Measurements from ENCODE around the gene MARK3. TPM values are rescaled to one million over a fixed set of nuclear protein-coding genes. Genes with fewer than 3 reads are reported as not detected.

MARK3 gene
- total and polyA plus RNA-seq, 10 of the 15 experiments (the other 5 are each of a cell fraction or from before 2014, with no cell fraction given) = 10.7 to 75.1 (median 41.4) TPM

GRCh38 chr14:103427485-103428443 is 42.5 kb downstream of the MARK3 start:
- H3K9me3 ChIP-seq (replicated peaks; ENCODE audit: control insufficient read depth, insufficient read depth, low read length) = no peaks in the 10 kb centered on the region
- no TSS peak for BruUV-seq (replicated peaks)
- peaks cover 25% of the 10 kb centered on the region for H3K79me2 ChIP-seq (ENCODE audit: control insufficient read depth, insufficient read depth, low read length)
- ChIA-PET SMC1A (ENCODE audit: uncharacterized antibody, unreplicated experiment) (interaction anchor here (0.9 to 2.4 kb wide), 6 partner anchors 11 to 72 kb away, joined by 3 to 20 read pairs (median 4); no protein-coding TSS in a partner anchor), RAD21 (ENCODE audit: unreplicated experiment) (interaction anchor here (1.3 to 1.5 kb wide), 2 partner anchors 11 to 37 kb away, joined by 4 read pairs; no protein-coding TSS in a partner anchor), CTCF (interaction anchor here (1.2 to 2.5 kb wide), 4 partner anchors 10 to 37 kb away, joined by 3 to 9 read pairs (median 6); no protein-coding TSS in a partner anchor), POLR2A (interaction anchor here (0.9 to 1.4 kb wide), 3 partner anchors 10 to 37 kb away, joined by 3 to 7 read pairs (median 6); no protein-coding TSS in a partner anchor)
- peaks cover 11% of the 10 kb centered on the region for H3K4me1 ChIP-seq (ENCODE audit: control insufficient read depth, insufficient read depth, low read length)
- no peak overlapping the region; the same call in 1 of the 2 replicates for H2AFZ ChIP-seq (ENCODE audit: control insufficient read depth, low read depth, low read length)
- 33% methylated on average over 3 of the region's 3 CpGs for WGBS (ENCODE audit: insufficient coverage, insufficient replicate concordance, low lambda C conversion rate, missing lambda C conversion rate)
- FAIRE-seq = no peak
- in situ Hi-C loops (cut with MboI) (no loop called here), intact Hi-C loops (cut with micrococcal nuclease; ENCODE audit: unreplicated experiment) (no loop called here)
- no peak overlapping the region for H3K4me3 ChIP-seq
- no peaks in the 10 kb centered on the region for H4K20me1 ChIP-seq (ENCODE audit: control insufficient read depth, insufficient read depth)
- DNase-seq (ENCODE audit: low read depth, low spot score) = peak; percentile 36
- no peaks in the 10 kb centered on the region for H3K27me3 ChIP-seq (replicated peaks in 1 of 2; ENCODE audit: control insufficient read depth in 2 of 2, insufficient read depth in 2 of 2, low read length in 1 of 2)
- H3K4me2 ChIP-seq (ENCODE audit: control insufficient read depth, insufficient read depth) = peak overlapping the region; percentile 12; the same call in 1 of the 2 replicates
- peak overlapping the region; percentile 56 for H3K27ac ChIP-seq (ENCODE audit: control insufficient read depth, insufficient read depth)
- no peaks in the 10 kb centered on the region; a peak in 2 of 4 replicates for H3K36me3 ChIP-seq (ENCODE audit: control insufficient read depth in 2 of 2, insufficient read depth in 2 of 2, low read length in 1 of 2)
- no peak overlapping the region for H3K9ac ChIP-seq (ENCODE audit: control insufficient read depth, insufficient read depth, low read length)
- ATAC-seq = peak; percentile 78
- no peak for TF ChIP-seq BRCA1 (IDR thresholded peaks at IDR 0.05; ENCODE audit: low read depth, low read length)
- TF ChIP-seq ZNF592 (IDR thresholded peaks at IDR 0.05) = peak; percentile 99
- no peak for TF ChIP-seq KLF5 (IDR thresholded peaks at IDR 0.05; ENCODE audit: partially characterized antibody)
- TF ChIP-seq BCL3 (IDR thresholded peaks at IDR 0.05; ENCODE audit: borderline replicate concordance, insufficient read depth, low read depth, low read length, poor library complexity, severe bottlenecking) = no peak
- no peak for TF ChIP-seq RFX5 (IDR thresholded peaks at IDR 0.05; ENCODE audit: low read depth, low read length)
- TF ChIP-seq, protein P1, sequence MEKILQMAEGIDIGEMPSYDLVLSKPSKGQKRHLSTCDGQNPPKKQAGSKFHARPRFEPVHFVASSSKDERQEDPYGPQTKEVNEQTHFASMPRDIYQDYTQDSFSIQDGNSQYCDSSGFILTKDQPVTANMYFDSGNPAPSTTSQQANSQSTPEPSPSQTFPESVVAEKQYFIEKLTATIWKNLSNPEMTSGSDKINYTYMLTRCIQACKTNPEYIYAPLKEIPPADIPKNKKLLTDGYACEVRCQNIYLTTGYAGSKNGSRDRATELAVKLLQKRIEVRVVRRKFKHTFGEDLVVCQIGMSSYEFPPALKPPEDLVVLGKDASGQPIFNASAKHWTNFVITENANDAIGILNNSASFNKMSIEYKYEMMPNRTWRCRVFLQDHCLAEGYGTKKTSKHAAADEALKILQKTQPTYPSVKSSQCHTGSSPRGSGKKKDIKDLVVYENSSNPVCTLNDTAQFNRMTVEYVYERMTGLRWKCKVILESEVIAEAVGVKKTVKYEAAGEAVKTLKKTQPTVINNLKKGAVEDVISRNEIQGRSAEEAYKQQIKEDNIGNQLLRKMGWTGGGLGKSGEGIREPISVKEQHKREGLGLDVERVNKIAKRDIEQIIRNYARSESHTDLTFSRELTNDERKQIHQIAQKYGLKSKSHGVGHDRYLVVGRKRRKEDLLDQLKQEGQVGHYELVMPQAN (conservative IDR thresholded peaks at IDR 0.05) = no peak
- TF ChIP-seq MTA2 (IDR thresholded peaks at IDR 0.05; ENCODE audit: low read depth) = peak; percentile 74
- TF ChIP-seq MYC (IDR thresholded peaks at IDR 0.05; ENCODE audit: insufficient read depth, insufficient read length, insufficient replicate concordance, low read length, severe bottlenecking) = no peak
- no peak for TF ChIP-seq NFYA (IDR thresholded peaks at IDR 0.05; ENCODE audit: borderline replicate concordance, low read depth, low read length)
- peak; percentile 26; the same call in 1 of the 2 replicates for TF ChIP-seq NFIC (IDR thresholded peaks at IDR 0.05; ENCODE audit: low read depth, low read length)
- no peak for TF ChIP-seq RAD21 (IDR thresholded peaks at IDR 0.05; ENCODE audit: insufficient read depth, low read depth, low read length)
- no peak for TF ChIP-seq IRF4 (IDR thresholded peaks at IDR 0.05; ENCODE audit: low read depth, low read length)
- TF ChIP-seq CHD4 (IDR thresholded peaks at IDR 0.05) = no peak
- TF ChIP-seq GATAD2B (conservative IDR thresholded peaks at IDR 0.05; ENCODE audit: low read depth) = no peak

Data from GM12878 (cell line).